WTC11 (cell line): ENCODE data around the gene DLX6.

ENCODE experiments used
- AFF4 ChIP-seq: sonication (generic); formaldehyde crosslinking; IDR thresholded peaks from 2 replicates; pipeline ENCODE4 v1.8.1; 2023; ENCODE audit warnings: mild to moderate bottlenecking, missing genetic modification reagents, borderline replicate concordance
- ATF2 ChIP-seq: sonication (generic); formaldehyde crosslinking; IDR thresholded peaks from 2 replicates; pipeline ENCODE4 v1.8.1; 2022; ENCODE audit warnings: low read depth, missing genetic modification reagents, borderline replicate concordance
- CTCF ChIP-seq: fragments of 200-600 bp; IDR thresholded peaks from 2 replicates; pipeline ENCODE4 v1.8.0; 2022; ENCODE audit warnings: antibody characterized with exemption
- FOXJ3 ChIP-seq: sonication (generic); formaldehyde crosslinking; IDR thresholded peaks from 2 replicates; pipeline ENCODE4 v1.9.0; 2021; ENCODE audit warnings: missing genetic modification reagents, mild to moderate bottlenecking, borderline replicate concordance
- MAX ChIP-seq: sonication (generic); formaldehyde crosslinking; IDR thresholded peaks from 2 replicates; pipeline ENCODE4 v1.8.0; 2022; ENCODE audit warnings: mild to moderate bottlenecking, missing genetic modification reagents
- NR3C1 ChIP-seq: sonication (generic); formaldehyde crosslinking; conservative IDR thresholded peaks from 2 replicates; pipeline ENCODE4 v1.8.1; 2023; ENCODE audit warnings: low read depth, mild to moderate bottlenecking, missing genetic modification reagents
- PRDM15 ChIP-seq: sonication (generic); formaldehyde crosslinking; IDR thresholded peaks from 2 replicates; pipeline ENCODE4 v1.8.0; 2022; ENCODE audit warnings: missing genetic modification reagents
- SMAD3 ChIP-seq: sonication (generic); formaldehyde crosslinking; IDR thresholded peaks from 2 replicates; pipeline ENCODE4 v1.8.0; 2022; ENCODE audit warnings: missing genetic modification reagents, mild to moderate bottlenecking, borderline replicate concordance
- USF2 ChIP-seq: sonication (generic); formaldehyde crosslinking; IDR thresholded peaks from 2 replicates; pipeline ENCODE4 v1.8.1; 2023; ENCODE audit warnings: mild to moderate bottlenecking, missing genetic modification reagents, moderate library complexity
- ZBTB43 ChIP-seq: sonication (generic); formaldehyde crosslinking; IDR thresholded peaks from 2 replicates; pipeline ENCODE4 v1.8.1; 2023; ENCODE audit warnings: mild to moderate bottlenecking, missing genetic modification reagents
- ZNF219 ChIP-seq: sonication (generic); formaldehyde crosslinking; IDR thresholded peaks from 2 replicates; pipeline ENCODE4 v1.8.0; 2023; ENCODE audit warnings: missing genetic modification reagents, mild to moderate bottlenecking, borderline replicate concordance
- ZNF512 ChIP-seq: sonication (generic); formaldehyde crosslinking; IDR thresholded peaks from 2 replicates; pipeline ENCODE4 v1.8.1; 2022; ENCODE audit warnings: missing genetic modification reagents, borderline replicate concordance

GRCh38 chr7:97025130-97025499 lies 19.8 kb downstream of the DLX6 start:
- TF ChIP-seq CTCF (no peak), ZBTB43 (CRISPR knock-in tag) (no peak), ZNF512 (CRISPR knock-in tag) (no peak), SMAD3 (no peak), ZNF219 (CRISPR knock-in tag) (no peak), USF2 (CRISPR knock-in tag) (no peak), AFF4 (CRISPR knock-in tag) (no peak), NR3C1 (CRISPR knock-in tag) (no peak), FOXJ3 (no peak), PRDM15 (CRISPR knock-in tag) (no peak), ATF2 (CRISPR knock-in tag) (no peak), MAX (CRISPR knock-in tag) (no peak)
